NCI-H1105 (cell line): ENCODE data around the gene FAM83F.
"Not testable (repeated sequence)": the region's sequence is repeated elsewhere in the genome, so short reads cannot be mapped to it uniquely, and the experiment has no call there.

ENCODE experiments used
- DNase-seq: peaks from one replicate; lab custom pipeline; 2025; lab: John Stamatoyannopoulos, UW

Gene FAM83F

DNA sequence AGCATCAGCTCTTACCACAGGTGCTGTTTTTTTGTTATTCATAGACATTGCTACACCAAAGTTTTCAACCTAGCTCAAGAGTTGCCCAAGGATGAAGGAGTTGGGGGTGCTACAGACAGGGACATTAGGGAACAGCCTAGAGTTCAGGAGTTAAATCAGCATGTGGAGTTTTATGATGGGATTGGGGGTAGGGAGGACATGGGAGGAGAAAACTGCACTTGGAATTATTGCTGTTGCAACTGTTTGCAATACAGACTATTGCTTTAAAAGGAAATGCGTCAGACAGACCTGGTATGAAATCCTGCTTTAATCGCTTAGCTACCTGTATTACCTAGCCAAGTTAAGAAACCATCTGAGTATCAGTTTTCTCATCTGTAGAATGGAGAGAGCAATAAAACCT lies 28.3 kb upstream of the FAM83F start:
- DNase-seq = no peak

DNA sequence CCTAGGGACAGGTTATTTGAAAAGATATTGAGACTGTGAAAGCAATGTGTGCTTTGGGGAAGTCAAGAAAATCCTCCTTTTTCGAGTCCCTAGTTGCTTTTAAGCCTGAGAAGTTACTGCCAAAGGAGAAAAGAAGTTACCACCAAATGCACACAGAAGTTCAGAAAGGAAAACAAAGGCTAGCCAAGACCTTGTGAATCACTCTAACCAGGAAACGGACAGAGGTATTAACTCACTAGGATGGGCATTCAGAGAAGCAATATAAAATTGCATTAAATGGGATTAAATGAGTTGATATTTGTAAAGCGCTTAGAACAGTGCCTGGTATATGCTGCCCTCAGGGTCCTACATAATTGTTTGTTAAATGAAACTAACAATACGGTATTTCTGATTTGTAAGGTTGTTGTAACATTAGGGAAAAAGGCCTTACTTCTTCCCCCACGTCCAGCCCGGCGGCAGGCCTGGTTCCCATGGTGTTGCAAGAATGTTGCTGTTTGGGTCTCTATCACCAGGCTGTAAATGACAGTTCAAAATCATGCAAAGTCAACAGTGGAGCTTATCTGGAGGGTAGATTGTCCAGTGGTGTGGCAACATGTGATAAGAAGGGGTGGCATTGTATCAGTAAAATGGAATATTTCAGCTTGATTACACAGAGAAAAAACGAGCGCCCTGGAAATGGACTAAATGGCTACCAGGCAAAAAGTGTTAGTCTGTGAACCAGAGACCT lies 27.5 kb upstream of the FAM83F start:
- no peak for DNase-seq

DNA sequence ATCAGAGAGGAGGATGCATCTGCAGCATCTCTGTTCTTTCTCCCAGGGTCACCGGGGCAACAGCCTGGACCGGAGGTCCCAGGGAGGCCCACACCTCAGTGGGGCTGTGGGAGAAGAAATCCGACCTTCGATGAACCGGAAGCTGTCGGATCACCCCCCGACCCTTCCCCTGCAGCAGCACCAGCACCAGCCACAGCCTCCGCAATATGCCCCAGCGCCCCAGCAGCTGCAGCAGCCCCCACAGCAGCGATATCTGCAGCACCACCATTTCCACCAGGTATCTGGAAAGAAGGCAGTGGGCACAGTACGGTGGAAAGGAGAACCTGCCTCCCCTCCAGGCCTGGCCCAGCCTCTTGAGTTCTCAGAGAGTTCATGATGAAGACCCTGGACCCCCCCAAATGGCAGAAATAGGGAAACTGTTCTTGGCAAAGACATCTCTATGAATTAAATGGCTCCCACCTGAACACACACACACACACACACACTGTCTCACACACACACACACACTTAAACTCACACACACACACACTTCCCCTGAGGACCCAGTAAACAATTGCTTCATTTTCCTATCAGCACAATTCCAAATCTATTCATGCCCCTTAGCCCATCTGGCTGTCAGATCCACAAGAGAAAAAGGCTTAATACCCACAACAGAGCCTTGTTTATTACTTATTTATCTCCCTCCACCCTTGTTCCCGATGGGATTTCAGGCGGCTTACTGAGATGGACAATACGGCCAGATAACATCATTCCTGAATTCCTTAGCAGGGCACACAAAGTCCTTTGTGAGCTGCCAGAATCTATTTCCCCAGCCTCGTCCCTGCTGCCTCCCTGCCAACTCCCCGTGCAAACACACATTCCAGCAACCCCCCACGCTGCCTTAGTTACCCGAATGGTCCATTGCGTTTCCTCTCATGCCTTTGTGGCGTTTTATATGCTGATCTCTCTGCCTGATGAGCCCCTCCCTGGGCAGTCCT lies 26.5 kb upstream of the FAM83F start:
- no peak for DNase-seq

DNA sequence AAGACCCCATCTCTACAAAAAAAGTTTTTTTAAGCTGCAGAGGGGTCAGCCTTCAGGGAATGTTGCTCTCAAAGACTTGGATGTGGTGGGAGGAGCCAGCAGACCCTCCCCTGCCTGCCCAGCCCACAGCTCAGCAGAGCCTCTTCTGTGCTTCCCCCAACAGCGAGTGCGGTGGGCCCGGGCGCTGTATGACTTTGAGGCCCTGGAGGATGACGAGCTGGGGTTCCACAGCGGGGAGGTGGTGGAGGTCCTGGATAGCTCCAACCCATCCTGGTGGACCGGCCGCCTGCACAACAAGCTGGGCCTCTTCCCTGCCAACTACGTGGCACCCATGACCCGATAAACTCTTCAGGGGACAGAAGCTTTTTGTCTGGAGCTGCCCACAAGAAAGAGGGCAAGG lies 24.0 kb upstream of the FAM83F start:
- DNase-seq = no peak

DNA sequence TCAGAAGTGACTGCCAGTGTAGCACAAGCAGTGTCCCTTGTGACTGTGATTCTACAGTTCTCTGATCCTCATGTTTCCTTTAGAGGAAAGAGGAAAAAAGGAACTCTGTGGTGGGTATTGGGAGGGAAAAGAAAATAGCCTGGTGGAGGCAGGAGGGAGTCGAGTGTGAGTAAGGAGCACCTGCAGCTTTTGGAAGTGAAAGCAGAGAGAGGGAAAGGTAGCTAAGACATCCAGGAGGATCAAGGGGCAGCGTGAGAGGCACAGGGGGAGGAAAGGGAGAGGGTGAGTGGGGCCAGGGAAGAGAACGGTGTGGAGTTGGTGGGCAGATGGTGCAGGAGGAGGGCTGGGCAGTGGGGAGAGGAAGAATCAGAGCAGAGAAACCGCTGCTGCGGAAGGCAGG lies 22.1 kb upstream of the FAM83F start:
- no peak for DNase-seq

DNA sequence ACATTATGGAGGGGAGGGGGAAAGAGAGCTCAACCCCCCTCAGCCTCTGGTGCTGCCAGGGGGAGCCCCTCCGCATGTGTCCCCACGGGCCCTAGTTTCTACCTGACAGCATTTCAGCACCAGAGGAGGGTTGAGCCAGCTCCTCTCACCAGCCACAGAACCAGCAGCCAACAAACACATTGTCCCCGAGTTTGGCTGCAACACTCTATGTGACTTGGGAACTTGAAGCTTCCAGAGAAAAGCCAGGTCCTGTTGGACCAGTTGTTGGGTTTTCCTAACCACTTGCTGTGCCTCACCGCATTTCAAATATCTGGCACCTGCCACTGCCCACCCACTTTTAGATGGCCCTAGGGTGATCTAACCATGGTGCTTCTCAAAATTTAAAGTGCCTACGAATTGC lies 21.1 kb upstream of the FAM83F start:
- no peak for DNase-seq

DNA sequence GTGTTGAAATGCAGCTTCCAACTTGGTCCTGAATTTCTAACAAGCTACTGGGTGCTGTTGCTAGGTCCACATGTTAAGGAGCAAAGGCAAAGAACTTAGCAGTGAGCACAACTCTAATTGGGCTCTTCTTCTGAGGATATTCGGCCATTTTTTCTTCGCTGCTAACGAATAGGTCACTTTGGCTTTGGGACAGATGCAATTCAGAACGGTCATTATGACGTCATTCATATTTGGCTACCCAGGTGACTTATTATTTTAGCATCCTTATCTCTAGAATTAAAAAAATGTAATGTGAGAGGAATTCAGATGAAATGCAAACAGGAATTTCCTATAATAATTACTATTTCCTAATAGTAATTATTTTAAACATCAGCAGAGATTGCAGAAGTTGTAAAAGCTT lies 20.7 kb upstream of the FAM83F start:
- DNase-seq = no peak

DNA sequence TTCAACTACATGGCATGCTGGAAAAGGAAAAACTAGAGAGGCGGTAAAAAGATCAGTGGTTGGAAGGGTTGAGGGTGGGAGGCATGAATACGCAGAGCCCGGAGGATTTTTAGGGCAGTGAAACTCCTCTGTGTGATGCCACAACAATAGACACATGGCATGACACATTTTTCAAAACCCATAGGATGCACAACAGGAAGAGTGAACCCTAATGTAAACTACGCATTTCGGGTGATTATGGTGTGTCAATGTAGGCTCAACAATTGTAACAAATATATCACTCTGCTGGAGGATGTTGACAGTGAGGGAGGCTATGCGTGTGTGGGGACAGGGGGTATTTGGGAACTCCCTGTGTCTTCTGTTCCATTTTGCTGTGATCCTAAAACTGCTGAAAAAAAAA lies 15.7 kb upstream of the FAM83F start:
- DNase-seq = no peak

DNA sequence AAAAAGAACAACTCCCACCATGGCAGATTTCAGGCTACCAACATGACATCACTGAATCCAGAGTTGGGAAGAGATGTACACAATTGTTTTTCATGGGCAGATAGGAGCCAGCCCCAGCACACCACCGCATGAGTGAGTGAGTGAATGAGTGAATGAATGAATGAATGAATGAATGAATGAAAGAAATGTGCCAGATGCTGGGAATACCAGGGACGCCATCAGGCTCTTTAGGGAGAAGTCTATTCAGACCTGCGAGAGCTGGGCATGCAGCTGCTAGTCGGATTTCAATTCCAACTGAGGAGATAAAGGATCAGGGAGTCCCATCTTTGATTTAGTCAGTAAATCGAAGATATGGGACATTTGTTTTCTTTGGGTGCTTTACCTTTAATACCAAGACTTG lies 15.3 kb upstream of the FAM83F start:
- DNase-seq = no peak

DNA sequence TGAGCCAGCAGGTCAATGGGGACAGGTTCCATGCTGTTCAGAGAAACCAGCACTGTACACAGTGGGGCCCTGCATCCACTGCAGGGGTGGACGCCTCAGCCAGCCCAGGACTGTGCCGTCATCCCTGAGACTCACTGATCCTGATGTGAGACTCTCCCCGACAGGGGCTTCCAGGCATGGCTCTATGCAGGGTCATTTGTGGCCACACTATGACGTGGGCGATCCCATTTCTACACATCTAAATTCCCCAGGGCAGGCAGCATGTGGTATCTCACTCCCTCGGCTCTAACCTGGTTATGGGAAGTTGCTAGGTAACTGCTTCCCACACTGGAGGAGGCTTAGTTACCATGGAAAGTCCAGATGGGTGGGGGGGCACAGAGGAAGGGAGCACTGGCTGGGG lies 14.2 kb upstream of the FAM83F start:
- DNase-seq = no peak

DNA sequence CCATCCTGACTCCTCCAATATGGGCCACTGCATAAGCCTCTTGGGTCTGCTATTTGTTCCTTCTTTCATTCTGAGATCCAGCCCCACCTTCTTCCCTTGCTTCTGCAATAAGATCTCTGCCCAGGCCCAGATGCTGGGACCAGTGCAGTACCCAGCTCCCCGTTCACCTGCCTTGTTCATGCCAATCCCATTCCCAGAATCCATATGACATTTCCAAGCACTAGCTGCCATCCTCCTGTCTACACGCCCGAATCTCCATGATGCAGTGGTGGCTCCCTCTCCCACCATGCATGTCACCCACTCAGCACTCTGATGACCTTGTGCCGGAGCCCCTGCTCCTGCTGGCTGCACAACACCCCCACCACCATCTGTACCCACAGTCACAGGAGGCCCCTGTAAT lies 11.4 kb upstream of the FAM83F start:
- DNase-seq = no peak

DNA sequence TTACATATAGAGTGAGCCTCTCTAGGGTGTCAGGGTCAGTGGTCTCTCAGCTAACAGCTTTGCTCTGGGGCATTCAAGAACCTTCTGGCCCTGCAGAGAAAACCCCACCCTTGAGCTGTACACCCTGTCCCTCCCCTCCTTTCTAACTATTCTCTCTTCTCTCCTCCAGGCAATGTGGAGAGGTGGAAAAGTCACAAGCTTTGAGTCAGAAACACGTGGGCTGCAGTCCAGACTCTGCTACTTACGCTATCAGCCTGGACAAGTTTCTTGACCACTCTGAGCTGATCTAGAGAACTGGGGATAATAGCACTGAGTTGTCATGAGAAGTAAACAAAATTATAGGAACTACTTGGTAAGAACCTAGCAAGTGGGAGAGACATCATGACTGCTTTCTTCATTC lies 10.7 kb upstream of the FAM83F start:
- DNase-seq = no peak

DNA sequence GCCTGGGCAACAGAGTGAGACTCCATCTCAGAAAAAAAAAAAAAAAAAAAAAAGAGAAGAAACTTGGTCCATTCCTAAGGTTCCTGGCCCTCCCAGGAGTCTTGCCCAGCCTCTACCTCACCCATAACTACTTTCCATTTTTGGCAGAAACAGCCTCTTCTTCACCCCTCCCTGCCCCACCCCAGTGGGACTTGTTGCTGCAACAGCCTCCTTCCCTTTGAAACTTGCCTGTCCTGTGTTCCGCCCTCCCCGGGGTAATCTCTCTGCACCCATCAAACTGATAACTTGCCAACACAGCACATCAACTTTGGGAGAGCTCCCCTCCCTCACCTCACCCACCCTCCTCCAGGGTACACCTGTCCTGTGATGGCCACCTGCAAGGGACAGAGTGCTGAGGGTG lies 10.0 kb upstream of the FAM83F start:
- no peak for DNase-seq

DNA sequence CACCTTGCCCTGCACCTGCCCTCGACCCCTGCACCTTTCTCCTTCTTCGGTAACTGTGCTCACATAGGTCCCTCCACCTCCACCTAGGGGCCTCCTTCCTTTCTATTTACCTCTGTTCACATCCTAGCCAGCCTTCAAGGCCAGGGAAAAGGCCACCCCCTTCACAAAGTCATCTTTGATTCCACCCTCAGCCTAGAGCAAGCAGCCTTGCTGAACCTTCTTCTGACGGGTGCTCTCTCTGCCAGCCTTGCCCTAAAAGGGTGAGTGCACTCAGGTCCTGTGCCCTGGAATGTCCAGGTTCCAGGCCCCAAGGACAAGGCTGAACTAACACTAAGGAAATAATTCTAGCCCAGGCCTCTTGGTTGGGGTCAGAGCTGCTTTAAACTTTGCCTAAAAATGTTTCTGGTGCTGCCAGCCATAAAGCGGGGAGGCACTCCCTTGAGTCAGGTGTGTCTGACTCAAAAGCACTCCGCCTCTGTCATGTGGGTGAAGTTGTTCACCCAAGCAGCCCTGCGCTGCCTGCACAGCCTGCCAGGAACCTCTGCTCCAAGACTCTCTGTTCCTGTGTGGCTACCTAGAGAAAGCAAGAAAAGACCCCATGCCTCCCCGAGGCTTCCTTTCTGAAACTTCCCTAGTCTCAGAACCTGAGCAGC lies 9.2 kb upstream of the FAM83F start:
- DNase-seq = no peak

DNA sequence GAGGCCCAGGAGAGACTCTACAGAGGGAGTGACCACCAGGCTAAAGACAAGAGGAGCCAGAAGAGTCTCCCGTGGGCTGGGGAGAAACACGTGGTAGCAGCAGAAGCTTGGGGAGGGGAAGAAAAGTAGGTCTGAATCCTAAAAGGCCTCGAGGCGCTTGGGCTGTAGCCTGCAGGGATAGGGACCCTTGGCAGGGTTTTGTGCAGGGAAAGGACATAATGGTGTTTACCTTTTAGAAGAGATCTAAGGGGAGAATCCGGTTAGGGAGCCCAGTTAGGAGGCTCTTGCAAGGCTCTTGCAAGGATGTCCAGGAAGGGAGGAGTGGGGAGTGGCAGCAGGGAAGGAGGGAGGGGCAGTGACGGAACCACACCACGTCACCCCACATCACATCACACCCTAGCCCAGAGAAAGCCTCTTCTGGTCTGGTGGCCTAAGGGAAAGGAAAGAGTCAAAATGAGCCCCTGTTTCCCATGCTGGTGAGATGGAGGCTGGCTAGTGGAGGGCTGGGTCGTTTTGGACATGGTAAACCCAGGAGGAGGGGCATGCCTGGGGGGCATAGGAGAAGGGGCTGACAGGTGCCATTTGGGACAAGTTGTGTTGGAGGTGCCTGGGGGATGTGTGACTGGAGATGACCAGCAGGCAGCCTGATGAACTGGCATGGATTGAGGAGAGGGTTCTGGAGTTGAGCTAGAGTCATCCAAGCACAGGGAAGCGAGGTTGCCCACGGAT lies 6.2 kb upstream of the FAM83F start:
- DNase-seq = no peak

DNA sequence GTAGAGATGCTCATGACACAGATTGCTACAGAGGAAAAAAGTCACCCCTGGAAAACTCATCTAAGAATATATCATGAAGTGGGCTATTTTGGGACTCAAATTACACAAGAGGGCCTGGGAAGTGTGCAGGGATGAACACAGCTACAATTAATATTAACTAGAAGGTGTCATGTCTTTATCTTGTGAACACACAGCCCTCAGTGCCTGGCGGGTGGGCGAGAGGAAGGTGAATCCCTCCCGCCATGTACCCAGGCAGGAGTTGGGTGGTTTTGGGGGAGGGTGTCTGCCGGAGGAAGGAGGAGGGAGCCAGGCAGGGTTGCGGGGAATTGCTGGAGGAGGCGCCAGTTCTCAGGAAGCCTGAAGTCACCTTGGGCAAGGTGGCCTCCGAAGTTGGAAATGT lies 5.1 kb upstream of the FAM83F start:
- no peak for DNase-seq

DNA sequence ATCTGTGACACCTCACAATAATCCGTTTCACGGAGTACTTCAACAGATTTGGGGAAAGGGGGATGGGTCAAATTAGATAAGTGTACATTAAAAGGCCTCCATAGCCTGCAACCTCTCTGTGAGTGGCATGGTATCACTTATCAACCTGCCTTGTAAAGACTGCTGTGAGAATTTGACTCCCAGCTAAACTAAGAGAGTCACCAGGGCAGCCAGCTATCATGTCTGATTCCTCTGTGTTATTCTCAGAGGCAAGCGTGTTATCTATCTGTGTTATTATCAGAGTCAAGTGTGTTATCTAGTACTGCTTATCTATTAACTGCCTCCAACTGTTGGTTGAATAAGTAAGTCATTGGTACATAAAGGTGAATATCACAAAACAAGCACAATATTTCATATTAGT lies 4.1 kb upstream of the FAM83F start:
- DNase-seq = no peak

DNA sequence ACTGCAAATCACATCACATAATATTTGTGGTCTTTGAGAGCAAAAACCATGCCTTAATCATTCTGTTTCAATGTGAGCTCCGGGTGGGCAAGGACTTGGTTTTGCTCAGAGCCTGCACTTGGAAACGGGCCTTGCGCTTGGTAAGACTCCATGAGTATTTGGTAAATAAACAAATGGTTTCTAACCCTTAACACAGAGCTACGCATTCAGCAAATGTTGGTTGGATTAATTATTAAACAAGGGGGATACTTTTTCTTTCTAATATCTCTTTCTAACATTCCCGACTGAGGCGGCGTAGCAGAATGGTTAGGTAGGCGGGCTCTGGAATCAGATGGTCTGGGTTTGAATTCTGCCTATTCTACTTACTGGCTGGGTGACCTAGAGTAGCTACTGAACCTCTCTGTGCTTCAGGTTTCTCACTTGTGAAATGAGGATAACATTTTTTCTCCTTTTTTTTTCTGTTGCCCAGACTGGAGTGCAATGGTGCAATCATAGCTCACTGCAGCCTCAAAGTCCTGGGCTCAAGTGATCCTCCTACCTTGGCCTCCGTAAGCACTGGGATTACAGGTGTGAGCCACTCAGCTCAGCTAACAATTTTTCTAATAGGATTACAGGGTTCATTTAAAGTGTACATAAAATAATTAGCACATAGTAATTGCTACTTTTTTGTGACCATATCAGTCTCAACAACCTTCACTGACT lies 3.4 kb upstream of the FAM83F start:
- no peak for DNase-seq

DNA sequence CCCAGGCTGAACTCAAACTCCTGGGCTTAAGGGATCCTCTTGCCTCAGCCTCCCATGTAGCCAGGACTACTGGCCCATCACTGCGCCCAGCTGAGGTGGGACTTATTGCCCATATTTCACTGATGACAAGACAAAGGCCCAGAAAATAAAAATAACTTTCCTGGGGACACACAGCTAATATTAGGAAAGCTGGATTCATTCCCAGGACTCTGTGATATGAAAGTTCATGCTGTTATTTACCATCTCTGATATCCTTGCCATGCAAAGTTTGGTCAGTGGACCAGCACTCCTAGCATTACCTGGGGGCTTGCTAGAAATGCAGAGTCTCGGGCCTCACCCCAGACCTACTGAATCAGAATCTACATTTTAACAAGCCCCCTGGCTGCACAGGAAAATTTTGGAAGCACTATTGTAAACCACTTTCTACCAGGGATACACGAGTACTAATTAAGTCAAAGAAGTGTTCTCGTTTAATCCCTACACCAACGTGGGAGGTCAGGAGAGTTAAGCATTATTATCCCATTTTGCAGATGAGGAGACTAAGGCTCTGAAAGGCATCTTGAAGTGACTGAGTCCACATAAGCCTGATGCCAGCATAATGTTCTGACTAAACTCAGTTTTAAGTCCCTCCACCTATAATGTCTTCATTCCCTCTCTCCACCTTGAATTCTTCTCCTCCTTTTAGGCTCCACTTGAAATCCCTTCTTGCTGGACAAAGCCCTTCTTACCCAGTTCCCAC lies 2.5 kb upstream of the FAM83F start:
- no peak for DNase-seq

DNA sequence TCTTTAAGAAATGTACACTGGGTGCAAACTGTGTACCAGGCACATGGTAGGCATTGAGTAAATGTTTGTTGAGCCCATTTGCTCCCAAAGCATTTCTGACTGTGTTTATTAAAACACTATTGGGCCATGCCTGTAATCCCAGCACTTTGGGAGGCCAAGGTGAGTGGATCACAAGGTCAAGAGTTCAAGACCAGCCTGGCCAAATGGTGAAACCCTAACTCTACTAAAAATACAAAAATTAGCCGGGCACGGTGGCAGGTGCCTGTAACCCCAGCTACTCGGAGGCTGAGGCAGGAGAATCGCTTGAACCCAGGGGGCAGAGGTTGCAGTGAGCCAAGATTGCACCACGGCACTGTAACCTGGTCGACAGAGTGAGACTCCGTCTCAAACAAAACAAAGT lies 1.9 kb upstream of the FAM83F start:
- DNase-seq = not testable (repeated sequence)

DNA sequence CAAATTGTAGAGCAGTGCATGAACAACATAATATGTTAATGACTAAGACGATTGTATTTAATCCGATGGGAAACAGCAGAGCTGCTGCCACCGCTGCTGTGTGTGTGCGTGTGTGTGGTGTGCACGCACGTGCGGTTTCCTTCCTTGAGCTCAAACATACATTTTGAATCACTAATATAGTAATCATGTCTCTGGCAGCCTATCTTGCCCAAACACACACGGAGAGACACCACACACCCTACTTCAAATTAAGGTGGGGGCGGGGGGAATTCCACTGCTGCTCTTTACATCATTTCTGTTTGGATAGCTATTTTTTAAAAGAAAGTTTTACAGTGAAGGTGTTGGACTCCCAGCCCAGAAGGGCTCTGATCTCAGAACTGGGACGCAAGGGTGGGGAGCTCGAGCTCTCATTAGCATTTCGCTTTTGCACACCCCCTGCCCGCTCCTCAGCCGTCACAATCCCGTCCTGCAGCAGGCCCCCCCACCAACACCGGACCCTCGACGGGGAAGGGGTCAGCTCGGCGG lies 651 bp upstream of the FAM83F start:
- no peak for DNase-seq
